Hindlimb muscle (tissue), 1 donor: ENCODE results near the gene TAAR6. TPM values are rescaled to one million over a fixed set of nuclear protein-coding genes. Genes with fewer than 3 reads are reported as not detected.
"Not testable (repeated sequence)": the region's sequence is repeated elsewhere in the genome, so short reads cannot be mapped to it uniquely, and the experiment has no call there.

Experiments used
- DNase-seq: peaks from one replicate; pipeline ENCODE4 v3.0.0-alpha.2; 2013
- polyA plus RNA-seq: library from polyadenylated mRNA; unstranded; fragments of 120-200 nt; gene quantifications from one replicate; pipeline ENCODE4 v1.2.1, GENCODE V29; 2013; ENCODE audit not compliant: insufficient read length

The TAAR6 gene
- not detected for polyA plus RNA-seq

- DNase-seq = no peak
Measured at GRCh38 chr6:132570221-132570777, at the start of gene TAAR6. TAAR6 (plus strand) TSS chr6:132570322; CDS start chr6:132570322, 0 bp downstream.

GRCh38 chr6:132520953-132521352, 49.2 kb upstream of the TAAR6 start:
- no peak for DNase-seq

- DNase-seq = no peak
Measured at GRCh38 chr6:132524646-132525045, 45.5 kb upstream of the TAAR6 start.

GRCh38 chr6:132525866-132526265, 44.3 kb upstream of the TAAR6 start:
- no peak for DNase-seq

GRCh38 chr6:132526461-132526860, 43.7 kb upstream of the TAAR6 start:
- no peak for DNase-seq

- DNase-seq = no peak
Measured at GRCh38 chr6:132527791-132528190, 42.3 kb upstream of the TAAR6 start.

- DNase-seq = peak; percentile 58
Measured at GRCh38 chr6:132530293-132530974, 39.7 kb upstream of the TAAR6 start.

GRCh38 chr6:132534546-132534945, 35.6 kb upstream of the TAAR6 start:
- not testable (repeated sequence) for DNase-seq

GRCh38 chr6:132537145-132537544, 33.0 kb upstream of the TAAR6 start:
- no peak for DNase-seq

GRCh38 chr6:132537977-132538376, 32.1 kb upstream of the TAAR6 start, which contains the start of gene TAAR9:
TAAR9 (plus strand) TSS chr6:132538277; CDS start chr6:132538290, 13 bp downstream.
- no peak for DNase-seq

GRCh38 chr6:132544826-132545225, 25.3 kb upstream of the TAAR6 start:
- no peak for DNase-seq

- no peak for DNase-seq
Measured at GRCh38 chr6:132548746-132549463, 21.2 kb upstream of the TAAR6 start.

- DNase-seq = no peak
Measured at GRCh38 chr6:132551214-132551613, 18.9 kb upstream of the TAAR6 start.

- DNase-seq = no peak
Measured at GRCh38 chr6:132552372-132552771, 17.8 kb upstream of the TAAR6 start, which contains the start of gene TAAR8. TAAR8 (plus strand) TSS chr6:132552672; CDS start chr6:132552693, 21 bp downstream.

- not testable (repeated sequence) for DNase-seq
Measured at GRCh38 chr6:132560087-132560486, 10.0 kb upstream of the TAAR6 start.

GRCh38 chr6:132566404-132566803, 3.7 kb upstream of the TAAR6 start:
- DNase-seq = no peak

- no peak for DNase-seq
Measured at GRCh38 chr6:132567566-132567965, 2.6 kb upstream of the TAAR6 start.

GRCh38 chr6:132568611-132569010, 1.5 kb upstream of the TAAR6 start:
- no peak for DNase-seq

- DNase-seq = no peak
Measured at GRCh38 chr6:132569170-132569569, 952 bp upstream of the TAAR6 start.

- DNase-seq = no peak
Measured at GRCh38 chr6:132571774-132572173, 1.7 kb downstream of the TAAR6 start.

GRCh38 chr6:132584698-132585097, 14.6 kb downstream of the TAAR6 start:
- no peak for DNase-seq

GRCh38 chr6:132587424-132587823, 17.3 kb downstream of the TAAR6 start:
- no peak for DNase-seq

GRCh38 chr6:132589454-132589853, 19.3 kb downstream of the TAAR6 start, which contains the start of gene TAAR5:
TAAR5 (minus strand) TSS chr6:132589741; CDS start chr6:132589686, 55 bp downstream.
- no peak for DNase-seq
